ENCODE measurements around the gene RNF215. TPM values are rescaled to one million over a fixed set of nuclear protein-coding genes. Genes with fewer than 3 reads are reported as not detected.

Gene RNF215
- total and polyA plus RNA-seq, 2 donors (not counting 3 experiments of a cell fraction or from before 2014, with no cell fraction given), result 16.7 to 26.9 TPM

DNA sequence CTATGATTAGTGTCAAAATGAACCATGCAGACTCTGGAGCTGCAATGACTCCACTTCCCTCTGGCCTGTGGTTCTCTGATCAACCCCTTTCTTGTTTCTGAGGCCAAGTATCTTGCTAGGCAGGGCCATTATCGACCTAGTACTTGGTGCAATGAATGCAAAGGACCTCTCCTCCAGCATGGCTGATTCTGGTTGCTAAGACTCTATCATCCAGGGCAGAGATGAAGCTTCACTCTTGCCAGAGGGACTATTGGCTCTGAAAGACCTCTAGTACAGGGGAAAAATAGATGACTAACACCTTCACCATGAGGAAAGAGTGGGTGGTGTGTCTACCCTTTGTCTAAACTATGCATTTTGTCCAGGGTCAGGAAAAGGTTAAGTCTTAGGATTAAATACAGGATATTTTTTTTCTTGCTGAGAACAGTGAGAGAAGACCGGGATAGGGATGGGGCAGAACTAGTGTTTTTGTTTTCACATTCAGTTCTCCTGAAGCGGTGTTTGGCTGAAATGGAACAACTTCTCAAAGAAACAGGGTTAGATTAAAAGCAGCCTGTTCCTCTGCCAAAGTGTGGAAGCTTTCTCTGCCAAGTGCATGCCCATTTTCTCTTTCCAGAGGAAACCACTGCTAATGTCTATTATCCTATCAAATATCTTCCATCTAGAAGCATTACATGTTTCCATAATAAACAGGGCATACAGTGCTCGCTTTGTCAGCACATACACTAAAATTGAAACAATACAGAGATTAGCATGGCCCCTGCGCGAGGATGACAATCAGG, 33.3 kb upstream of the RNF215 start:
- peak overlapping the region in 1 of 3 experiments; percentile 36 for H3K4me3 ChIP-seq (replicated peaks in 1 of 3; ENCODE audit: insufficient read depth in 1 of 3, low read depth in 1 of 3, low read length in 3 of 3)
- POLR2A ChIA-PET, result no interaction called here

More for the DNA sequence above, 33.3 kb upstream of the RNF215 start:
- Histone ChIP-seq H3K9me3 (replicated peaks; ENCODE audit: control insufficient read depth, insufficient read depth, low read length) (no peaks in the 10 kb centered on the region), H3K27ac (ENCODE audit: insufficient read depth, low read depth, low read length) (peak overlapping the region; percentile 98), H3K36me3 (ENCODE audit: control insufficient read depth in 2 of 2, extremely low read depth in 1 of 2, insufficient read depth in 2 of 2, low read length in 2 of 2) (peaks cover 13 to 20% of the 10 kb centered on the region in 2 experiments), H2AFZ (ENCODE audit: low read depth, low read length) (no peak overlapping the region), H3K4me2 (ENCODE audit: insufficient read depth, low read length) (peak overlapping the region; percentile 79), H3K9ac (replicated peaks; ENCODE audit: extremely low read depth, insufficient read depth, low read length) (peak overlapping the region; percentile 82), H4K20me1 (replicated peaks; ENCODE audit: control insufficient read depth, extremely low read depth, insufficient read depth, low read length) (no peaks in the 10 kb centered on the region), H3K27me3 (ENCODE audit: control insufficient read depth in 2 of 2, insufficient read depth in 2 of 2, low read length in 2 of 2) (no peaks in the 10 kb centered on the region), H3K9me1 (replicated peaks; ENCODE audit: control insufficient read depth, extremely low read depth, insufficient read depth, low read length) (no peaks in the 10 kb centered on the region), H3K4me1 (ENCODE audit: control insufficient read depth, extremely low read depth, insufficient read depth, low read length) (peaks cover 54% of the 10 kb centered on the region), H3K79me2 (ENCODE audit: control insufficient read depth, insufficient read depth, low read length) (no peaks in the 10 kb centered on the region)
- CTCF ChIA-PET, result interaction anchor here (1.0 to 3.3 kb wide), 6 partner anchors 10 to 64 kb away, joined by 3 to 17 read pairs (median 6); partner anchors contain the start of genes RNF215 and SEC14L2
- TSS peak; percentile 1 for BruUV-seq (replicated peaks)
- DNase-seq (ENCODE audit: low read depth, low spot score) (peak; percentile 92), FAIRE-seq (peak; percentile 95)
- dilution Hi-C loops (cut with MboI; ENCODE audit: extremely low pct_ligation_motif_present, low sequenced_read_pairs), result no loop called here
- intact Hi-C loops (cut with micrococcal nuclease), result loop anchor here (1.0 to 10.0 kb wide), 3 partner anchors 23 to 1036 kb away; partner anchors contain the start of genes AP1B1, SEC14L2 and TCN2
- TF ChIP-seq FOS (IDR thresholded peaks at IDR 0.05; ENCODE audit: borderline replicate concordance, insufficient read depth, low read length) (no peak), GATA2 (IDR thresholded peaks at IDR 0.05; ENCODE audit: insufficient read depth, insufficient read length, low read depth, low read length) (peak; percentile 47), MYC (IDR thresholded peaks at IDR 0.05; ENCODE audit: low read depth, low read length) (no peak), JUN (IDR thresholded peaks at IDR 0.05; ENCODE audit: borderline replicate concordance, insufficient read depth, insufficient read length, low read depth) (peak; percentile 54), POLR2A (IDR thresholded peaks at IDR 0.05; ENCODE audit: low read depth, low read length) (no peak)
- TF ChIP-seq, protein P1, sequence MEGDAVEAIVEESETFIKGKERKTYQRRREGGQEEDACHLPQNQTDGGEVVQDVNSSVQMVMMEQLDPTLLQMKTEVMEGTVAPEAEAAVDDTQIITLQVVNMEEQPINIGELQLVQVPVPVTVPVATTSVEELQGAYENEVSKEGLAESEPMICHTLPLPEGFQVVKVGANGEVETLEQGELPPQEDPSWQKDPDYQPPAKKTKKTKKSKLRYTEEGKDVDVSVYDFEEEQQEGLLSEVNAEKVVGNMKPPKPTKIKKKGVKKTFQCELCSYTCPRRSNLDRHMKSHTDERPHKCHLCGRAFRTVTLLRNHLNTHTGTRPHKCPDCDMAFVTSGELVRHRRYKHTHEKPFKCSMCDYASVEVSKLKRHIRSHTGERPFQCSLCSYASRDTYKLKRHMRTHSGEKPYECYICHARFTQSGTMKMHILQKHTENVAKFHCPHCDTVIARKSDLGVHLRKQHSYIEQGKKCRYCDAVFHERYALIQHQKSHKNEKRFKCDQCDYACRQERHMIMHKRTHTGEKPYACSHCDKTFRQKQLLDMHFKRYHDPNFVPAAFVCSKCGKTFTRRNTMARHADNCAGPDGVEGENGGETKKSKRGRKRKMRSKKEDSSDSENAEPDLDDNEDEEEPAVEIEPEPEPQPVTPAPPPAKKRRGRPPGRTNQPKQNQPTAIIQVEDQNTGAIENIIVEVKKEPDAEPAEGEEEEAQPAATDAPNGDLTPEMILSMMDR (IDR thresholded peaks at IDR 0.05; ENCODE audit: extremely low read depth in 1 of 2, insufficient read depth in 1 of 2, low read depth in 1 of 2, low read length in 2 of 2), result no peak
